ENCODE results near the gene PCDH12.
A peak's percentile ranks its signal among the peaks of the same experiment; 100 is the strongest.

Gene PCDH12

GRCh38 chr5:141969783-141970771 is 12.1 kb upstream of the PCDH12 start:
- TF ChIP-seq, protein P1, sequence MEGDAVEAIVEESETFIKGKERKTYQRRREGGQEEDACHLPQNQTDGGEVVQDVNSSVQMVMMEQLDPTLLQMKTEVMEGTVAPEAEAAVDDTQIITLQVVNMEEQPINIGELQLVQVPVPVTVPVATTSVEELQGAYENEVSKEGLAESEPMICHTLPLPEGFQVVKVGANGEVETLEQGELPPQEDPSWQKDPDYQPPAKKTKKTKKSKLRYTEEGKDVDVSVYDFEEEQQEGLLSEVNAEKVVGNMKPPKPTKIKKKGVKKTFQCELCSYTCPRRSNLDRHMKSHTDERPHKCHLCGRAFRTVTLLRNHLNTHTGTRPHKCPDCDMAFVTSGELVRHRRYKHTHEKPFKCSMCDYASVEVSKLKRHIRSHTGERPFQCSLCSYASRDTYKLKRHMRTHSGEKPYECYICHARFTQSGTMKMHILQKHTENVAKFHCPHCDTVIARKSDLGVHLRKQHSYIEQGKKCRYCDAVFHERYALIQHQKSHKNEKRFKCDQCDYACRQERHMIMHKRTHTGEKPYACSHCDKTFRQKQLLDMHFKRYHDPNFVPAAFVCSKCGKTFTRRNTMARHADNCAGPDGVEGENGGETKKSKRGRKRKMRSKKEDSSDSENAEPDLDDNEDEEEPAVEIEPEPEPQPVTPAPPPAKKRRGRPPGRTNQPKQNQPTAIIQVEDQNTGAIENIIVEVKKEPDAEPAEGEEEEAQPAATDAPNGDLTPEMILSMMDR (IDR thresholded peaks at IDR 0.05; ENCODE audit: low read depth, low read length) = no peak
- Histone ChIP-seq H3K9me3 (ENCODE audit: severe bottlenecking) (no peaks in the 10 kb centered on the region), H3K36me3 (peaks cover 21% of the 10 kb centered on the region), H3K27ac (peak overlapping the region; percentile 78; the same call in 1 of the 2 replicates), H3K27me3 (ENCODE audit: insufficient read depth, low read depth, severe bottlenecking) (no peaks in the 10 kb centered on the region), H3K4me3 (ENCODE audit: low read depth, low read length) (peak overlapping the region; percentile 90)
- no peak for DNase-seq

GRCh38 chr5:141968914-141969608 is 11.1 kb upstream of the PCDH12 start, which contains the start of gene RNF14:
Gene RNF14 (plus strand): TSS chr5:141969105. CDS start chr5:141973589, 4,484 bp downstream.
- H3K9me3 ChIP-seq (ENCODE audit: severe bottlenecking) = no peaks in the 10 kb centered on the region
- TF ChIP-seq, protein P1 (IDR thresholded peaks at IDR 0.05; ENCODE audit: low read depth, low read length) = peak; percentile 95
- peak within 1 kb of the TSS; percentile 90 for H3K4me3 ChIP-seq (ENCODE audit: low read depth, low read length)
- H3K27ac ChIP-seq = peak within 1 kb of the TSS; percentile 78
- peaks cover 11% of the 10 kb centered on the region for H3K36me3 ChIP-seq
- peak; percentile 93 for DNase-seq
- no peaks in the 10 kb centered on the region for H3K27me3 ChIP-seq (ENCODE audit: insufficient read depth, low read depth, severe bottlenecking)

DNA sequence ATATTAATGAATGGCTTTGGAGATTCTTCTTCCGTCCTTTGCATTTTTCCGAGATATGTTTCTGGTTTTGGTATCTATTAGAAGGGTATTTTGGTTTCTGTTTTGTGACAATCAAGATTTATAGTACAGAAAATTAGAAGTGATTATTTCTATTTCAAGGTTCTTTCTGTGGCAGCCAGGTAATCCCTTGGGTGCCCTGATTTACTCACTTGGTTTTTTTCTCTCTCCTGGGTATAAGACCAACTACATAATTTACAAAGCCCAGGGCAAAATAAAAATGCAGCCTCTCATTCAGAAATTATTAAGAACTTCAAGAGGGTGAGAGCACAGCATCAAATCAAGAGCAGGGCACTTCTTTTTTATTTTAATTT is 8.9 kb upstream of the PCDH12 start:
- Histone ChIP-seq H3K9me3 (ENCODE audit: severe bottlenecking) (no peaks in the 10 kb centered on the region), H3K4me3 (ENCODE audit: low read depth, low read length) (no peak overlapping the region), H3K27me3 (ENCODE audit: insufficient read depth, low read depth, severe bottlenecking) (no peaks in the 10 kb centered on the region), H3K27ac (no peak overlapping the region), H3K36me3 (peaks cover 2% of the 10 kb centered on the region; the same call in 1 of the 2 replicates)
- DNase-seq = no peak
- TF ChIP-seq, protein P1 (IDR thresholded peaks at IDR 0.05; ENCODE audit: low read depth, low read length) = no peak

- TF ChIP-seq, protein P1 (IDR thresholded peaks at IDR 0.05; ENCODE audit: low read depth, low read length) = no peak
- Histone ChIP-seq H3K36me3 (0 out of 2 replicates have a peak, but pooled peaks cover 2% of the 10 kb centered on the region), H3K27ac (no peak overlapping the region), H3K9me3 (ENCODE audit: severe bottlenecking) (no peaks in the 10 kb centered on the region), H3K27me3 (ENCODE audit: insufficient read depth, low read depth, severe bottlenecking) (no peaks in the 10 kb centered on the region), H3K4me3 (ENCODE audit: low read depth, low read length) (no peak overlapping the region)
- no peak for DNase-seq
Measured at GRCh38 chr5:141966275-141966962, 8.4 kb upstream of the PCDH12 start.

- DNase-seq = no peak
- H3K27ac ChIP-seq = no peak overlapping the region
- TF ChIP-seq, protein P1 (IDR thresholded peaks at IDR 0.05; ENCODE audit: low read depth, low read length) = no peak
Measured at GRCh38 chr5:141965071-141965470, 7.1 kb upstream of the PCDH12 start.

More at GRCh38 chr5:141965071-141965470, 7.1 kb upstream of the PCDH12 start:
- no peaks in the 10 kb centered on the region for H3K36me3 ChIP-seq
- H3K9me3 ChIP-seq (ENCODE audit: severe bottlenecking) = no peaks in the 10 kb centered on the region
- H3K4me3 ChIP-seq (ENCODE audit: low read depth, low read length) = no peak overlapping the region
- H3K27me3 ChIP-seq (ENCODE audit: insufficient read depth, low read depth, severe bottlenecking) = no peaks in the 10 kb centered on the region
